ENCODE results near the gene JAKMIP3.

JAKMIP3 gene

DNA sequence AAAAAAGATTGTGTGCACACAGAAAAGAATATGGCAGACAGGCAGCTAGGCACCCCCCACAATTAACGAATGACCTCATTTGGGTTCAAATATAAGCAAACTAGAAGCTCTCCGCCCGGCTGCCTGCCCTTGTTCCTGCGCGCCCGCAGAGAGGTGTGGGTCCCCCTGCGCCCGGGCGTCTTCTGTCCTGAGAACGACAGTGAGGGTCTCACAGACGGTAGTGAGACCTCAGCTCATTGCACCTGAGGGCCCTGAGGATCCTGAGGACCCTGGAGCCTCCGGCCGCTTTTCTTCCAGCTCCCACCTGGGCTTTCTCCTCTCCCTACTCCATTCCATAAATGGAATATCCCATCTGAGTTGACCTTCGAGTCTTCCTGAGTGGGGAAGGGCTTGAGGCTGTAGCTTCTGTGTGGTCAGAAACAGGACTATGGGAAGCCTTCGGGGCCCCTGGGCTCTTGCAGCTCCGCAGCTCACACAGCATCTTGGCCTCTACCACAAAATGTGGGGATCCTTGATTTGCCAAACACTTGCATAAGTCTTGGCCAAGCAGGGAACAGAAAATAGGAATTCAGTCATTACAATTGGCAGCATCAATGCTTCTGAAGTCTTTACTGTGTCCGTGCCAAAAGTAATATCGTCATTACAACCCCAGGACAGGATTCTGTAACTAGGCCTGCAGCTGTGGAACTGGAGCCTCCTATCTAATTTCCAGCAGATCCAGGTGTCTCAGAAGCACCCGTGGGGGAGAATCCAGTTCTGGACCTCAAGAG is 43.8 kb downstream of the JAKMIP3 start:
- TF ChIP-seq, protein P1, sequence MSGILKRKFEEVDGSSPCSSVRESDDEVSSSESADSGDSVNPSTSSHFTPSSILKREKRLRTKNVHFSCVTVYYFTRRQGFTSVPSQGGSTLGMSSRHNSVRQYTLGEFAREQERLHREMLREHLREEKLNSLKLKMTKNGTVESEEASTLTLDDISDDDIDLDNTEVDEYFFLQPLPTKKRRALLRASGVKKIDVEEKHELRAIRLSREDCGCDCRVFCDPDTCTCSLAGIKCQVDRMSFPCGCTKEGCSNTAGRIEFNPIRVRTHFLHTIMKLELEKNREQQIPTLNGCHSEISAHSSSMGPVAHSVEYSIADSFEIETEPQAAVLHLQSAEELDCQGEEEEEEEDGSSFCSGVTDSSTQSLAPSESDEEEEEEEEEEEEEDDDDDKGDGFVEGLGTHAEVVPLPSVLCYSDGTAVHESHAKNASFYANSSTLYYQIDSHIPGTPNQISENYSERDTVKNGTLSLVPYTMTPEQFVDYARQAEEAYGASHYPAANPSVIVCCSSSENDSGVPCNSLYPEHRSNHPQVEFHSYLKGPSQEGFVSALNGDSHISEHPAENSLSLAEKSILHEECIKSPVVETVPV (CRISPR knock-in tag; IDR thresholded peaks at IDR 0.05), result no peak
- TF ChIP-seq PPARA (CRISPR knock-in tag; IDR thresholded peaks at IDR 0.05; ENCODE audit: borderline replicate concordance), result no peak
- TF ChIP-seq ESRRG (CRISPR knock-in tag; IDR thresholded peaks at IDR 0.05), result no peak
- TF ChIP-seq ZNF8 (CRISPR knock-in tag; IDR thresholded peaks at IDR 0.05), result no peak
- no peak for TF ChIP-seq ZFP3 (CRISPR knock-in tag; IDR thresholded peaks at IDR 0.05)
- no peak for TF ChIP-seq GLIS3 (CRISPR knock-in tag; IDR thresholded peaks at IDR 0.05)
- TF ChIP-seq, protein P2, sequence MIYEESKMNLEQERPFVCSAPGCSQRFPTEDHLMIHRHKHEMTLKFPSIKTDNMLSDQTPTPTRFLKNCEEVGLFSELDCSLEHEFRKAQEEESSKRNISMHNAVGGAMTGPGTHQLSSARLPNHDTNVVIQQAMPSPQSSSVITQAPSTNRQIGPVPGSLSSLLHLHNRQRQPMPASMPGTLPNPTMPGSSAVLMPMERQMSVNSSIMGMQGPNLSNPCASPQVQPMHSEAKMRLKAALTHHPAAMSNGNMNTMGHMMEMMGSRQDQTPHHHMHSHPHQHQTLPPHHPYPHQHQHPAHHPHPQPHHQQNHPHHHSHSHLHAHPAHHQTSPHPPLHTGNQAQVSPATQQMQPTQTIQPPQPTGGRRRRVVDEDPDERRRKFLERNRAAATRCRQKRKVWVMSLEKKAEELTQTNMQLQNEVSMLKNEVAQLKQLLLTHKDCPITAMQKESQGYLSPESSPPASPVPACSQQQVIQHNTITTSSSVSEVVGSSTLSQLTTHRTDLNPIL (CRISPR knock-in tag; IDR thresholded peaks at IDR 0.05; ENCODE audit: low read depth), result no peak
- TF ChIP-seq CSDC2 (CRISPR knock-in tag; IDR thresholded peaks at IDR 0.05), result no peak
- TF ChIP-seq ZNF565 (CRISPR knock-in tag; conservative IDR thresholded peaks at IDR 0.05; ENCODE audit: low read depth), result no peak
- TF ChIP-seq BACH2 (CRISPR knock-in tag; IDR thresholded peaks at IDR 0.05; ENCODE audit: borderline replicate concordance), result no peak
- TF ChIP-seq TOX (CRISPR knock-in tag; IDR thresholded peaks at IDR 0.05; ENCODE audit: borderline replicate concordance), result no peak
- TF ChIP-seq SNAI2 (CRISPR knock-in tag; IDR thresholded peaks at IDR 0.05), result no peak
- no peak for TF ChIP-seq ZNF70 (CRISPR knock-in tag; IDR thresholded peaks at IDR 0.05)
- TF ChIP-seq, protein P3, sequence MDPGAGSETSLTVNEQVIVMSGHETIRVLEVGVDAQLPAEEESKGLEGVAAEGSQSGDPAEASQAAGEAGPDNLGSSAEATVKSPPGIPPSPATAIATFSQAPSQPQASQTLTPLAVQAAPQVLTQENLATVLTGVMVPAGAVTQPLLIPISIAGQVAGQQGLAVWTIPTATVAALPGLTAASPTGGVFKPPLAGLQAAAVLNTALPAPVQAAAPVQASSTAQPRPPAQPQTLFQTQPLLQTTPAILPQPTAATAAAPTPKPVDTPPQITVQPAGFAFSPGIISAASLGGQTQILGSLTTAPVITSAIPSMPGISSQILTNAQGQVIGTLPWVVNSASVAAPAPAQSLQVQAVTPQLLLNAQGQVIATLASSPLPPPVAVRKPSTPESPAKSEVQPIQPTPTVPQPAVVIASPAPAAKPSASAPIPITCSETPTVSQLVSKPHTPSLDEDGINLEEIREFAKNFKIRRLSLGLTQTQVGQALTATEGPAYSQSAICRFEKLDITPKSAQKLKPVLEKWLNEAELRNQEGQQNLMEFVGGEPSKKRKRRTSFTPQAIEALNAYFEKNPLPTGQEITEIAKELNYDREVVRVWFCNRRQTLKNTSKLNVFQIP (CRISPR knock-in tag; IDR thresholded peaks at IDR 0.05; ENCODE audit: borderline replicate concordance, low read depth), result no peak
- ATAC-seq, result no peak

- TF ChIP-seq ZNF565 (CRISPR knock-in tag; conservative IDR thresholded peaks at IDR 0.05; ENCODE audit: low read depth) (no peak), PPARA (CRISPR knock-in tag; IDR thresholded peaks at IDR 0.05; ENCODE audit: borderline replicate concordance) (no peak), GLIS3 (CRISPR knock-in tag; IDR thresholded peaks at IDR 0.05) (no peak), ZNF70 (CRISPR knock-in tag; IDR thresholded peaks at IDR 0.05) (no peak), SNAI2 (CRISPR knock-in tag; IDR thresholded peaks at IDR 0.05) (no peak), PATZ1 (CRISPR knock-in tag; IDR thresholded peaks at IDR 0.05; ENCODE audit: borderline replicate concordance) (no peak), ESRRG (CRISPR knock-in tag; IDR thresholded peaks at IDR 0.05) (no peak), ISL1 (CRISPR knock-in tag; IDR thresholded peaks at IDR 0.05) (no peak), TSHZ2 (CRISPR knock-in tag; IDR thresholded peaks at IDR 0.05) (no peak), ZFP30 (CRISPR knock-in tag; IDR thresholded peaks at IDR 0.05) (no peak), TOX (CRISPR knock-in tag; IDR thresholded peaks at IDR 0.05; ENCODE audit: borderline replicate concordance) (no peak), ZC3H10 (CRISPR knock-in tag; IDR thresholded peaks at IDR 0.05) (no peak), OSR1 (CRISPR knock-in tag; IDR thresholded peaks at IDR 0.05) (no peak), TCF4 (CRISPR knock-in tag; IDR thresholded peaks at IDR 0.05; ENCODE audit: borderline replicate concordance) (no peak)
- TF ChIP-seq, protein P3 (CRISPR knock-in tag; IDR thresholded peaks at IDR 0.05; ENCODE audit: borderline replicate concordance, low read depth), result no peak
- TF ChIP-seq, protein P2 (CRISPR knock-in tag; IDR thresholded peaks at IDR 0.05; ENCODE audit: low read depth), result no peak
- no peak for ATAC-seq
These were observed 44.4 kb downstream of the JAKMIP3 start for GRCh38 chr10:132110111-132110521.

All from SK-N-SH treated with all-trans-retinoic acid at 6 μM for 48 hours (cell line).